Measurements from ENCODE around the gene SERINC4. TPM values are rescaled to one million over a fixed set of nuclear protein-coding genes. Genes with fewer than 3 reads are reported as not detected.

Gene SERINC4
- total RNA-seq, 1 experiment from 2014 or later, result not detected

Other genes starting within 250 kb of the SERINC4 start
- gene PPIP5K1, start 210.0 kb downstream of the SERINC4 start, total RNA-seq (2014; rRNA removed; shearing (Covaris generic); ENCODE audit: low replicate concordance), result 17.4 and 24.4 TPM in 2 replicates
- not detected in 2 replicates for gene CKMT1B, start 206.2 kb downstream of the SERINC4 start, total RNA-seq (2014; rRNA removed; shearing (Covaris generic); ENCODE audit: low replicate concordance)
- not detected in 2 replicates for gene STRC, start 181.4 kb downstream of the SERINC4 start, total RNA-seq (2014; rRNA removed; shearing (Covaris generic); ENCODE audit: low replicate concordance)
- gene CATSPER2, start 151.4 kb downstream of the SERINC4 start, total RNA-seq (2014; rRNA removed; shearing (Covaris generic); ENCODE audit: low replicate concordance), result 0.46 and 0.52 TPM in 2 replicates
- not detected in 2 replicates for gene CKMT1A, start 106.4 kb downstream of the SERINC4 start, total RNA-seq (2014; rRNA removed; shearing (Covaris generic); ENCODE audit: low replicate concordance)
- 441 and 532 TPM in 2 replicates for gene PDIA3, start 53.8 kb downstream of the SERINC4 start, total RNA-seq (2014; rRNA removed; shearing (Covaris generic); ENCODE audit: low replicate concordance)
- gene ELL3, start 23.3 kb downstream of the SERINC4 start, total RNA-seq (2014; rRNA removed; shearing (Covaris generic); ENCODE audit: low replicate concordance), result 5.6 TPM in 1 of 2 replicates, not detected in the other
- 272 and 1,334 TPM in 2 replicates for gene SERF2, start 7.9 kb downstream of the SERINC4 start, total RNA-seq (2014; rRNA removed; shearing (Covaris generic); ENCODE audit: low replicate concordance)
- gene HYPK, start 379 bp upstream of the SERINC4 start, total RNA-seq (2014; rRNA removed; shearing (Covaris generic); ENCODE audit: low replicate concordance), result 7.9 and 9.6 TPM in 2 replicates
- gene MFAP1, start 24.5 kb upstream of the SERINC4 start, total RNA-seq (2014; rRNA removed; shearing (Covaris generic); ENCODE audit: low replicate concordance), result 8.8 and 16.4 TPM in 2 replicates
- gene WDR76, start 26.8 kb upstream of the SERINC4 start, total RNA-seq (2014; rRNA removed; shearing (Covaris generic); ENCODE audit: low replicate concordance), result 49.9 and 53.5 TPM in 2 replicates

All from MG63 (cell line).